ENCODE results near the gene ME3.

DNA sequence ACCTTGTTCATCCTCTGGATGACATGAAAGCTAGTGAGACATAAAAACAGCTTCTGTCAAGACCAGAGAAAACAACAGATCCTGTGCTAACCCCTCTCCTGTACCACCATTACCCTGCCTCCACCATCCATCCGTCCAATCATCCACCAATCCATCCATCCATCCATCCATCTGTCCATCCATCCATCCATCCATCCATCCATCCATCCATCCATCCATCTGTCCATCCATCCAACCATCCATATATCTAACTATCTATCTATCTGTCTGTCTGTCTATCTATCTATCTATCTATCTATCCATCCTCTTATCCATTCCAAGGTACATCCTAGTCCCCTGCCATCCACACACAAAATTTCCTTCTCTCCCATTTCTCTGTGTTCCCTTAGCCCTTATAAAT, 46.6 kb upstream of the ME3 start:
- TF ChIP-seq, protein P1, sequence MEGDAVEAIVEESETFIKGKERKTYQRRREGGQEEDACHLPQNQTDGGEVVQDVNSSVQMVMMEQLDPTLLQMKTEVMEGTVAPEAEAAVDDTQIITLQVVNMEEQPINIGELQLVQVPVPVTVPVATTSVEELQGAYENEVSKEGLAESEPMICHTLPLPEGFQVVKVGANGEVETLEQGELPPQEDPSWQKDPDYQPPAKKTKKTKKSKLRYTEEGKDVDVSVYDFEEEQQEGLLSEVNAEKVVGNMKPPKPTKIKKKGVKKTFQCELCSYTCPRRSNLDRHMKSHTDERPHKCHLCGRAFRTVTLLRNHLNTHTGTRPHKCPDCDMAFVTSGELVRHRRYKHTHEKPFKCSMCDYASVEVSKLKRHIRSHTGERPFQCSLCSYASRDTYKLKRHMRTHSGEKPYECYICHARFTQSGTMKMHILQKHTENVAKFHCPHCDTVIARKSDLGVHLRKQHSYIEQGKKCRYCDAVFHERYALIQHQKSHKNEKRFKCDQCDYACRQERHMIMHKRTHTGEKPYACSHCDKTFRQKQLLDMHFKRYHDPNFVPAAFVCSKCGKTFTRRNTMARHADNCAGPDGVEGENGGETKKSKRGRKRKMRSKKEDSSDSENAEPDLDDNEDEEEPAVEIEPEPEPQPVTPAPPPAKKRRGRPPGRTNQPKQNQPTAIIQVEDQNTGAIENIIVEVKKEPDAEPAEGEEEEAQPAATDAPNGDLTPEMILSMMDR (IDR thresholded peaks at IDR 0.05), result no peak
- TF ChIP-seq EZH2 (IDR thresholded peaks at IDR 0.05; ENCODE audit: borderline replicate concordance, insufficient read depth, low read depth, low read length, poor library complexity, severe bottlenecking), result no peak
